HepG2 (cell line): ENCODE data around the gene BICRA. TPM values are rescaled to one million over a fixed set of nuclear protein-coding genes. Genes with fewer than 3 reads are reported as not detected.

ENCODE experiments used
- ATAC-seq: fragments of 200-7000 bp; cut with Tn5 transposase; 3 replicates; pipeline ENCODE4 v1.9.1; 2020; ENCODE audit warnings: mild to moderate bottlenecking, moderate library complexity
- BruUV-seq: library from RNA; stranded (reverse); fragments of 400-500 nt; replicated peaks from 2 replicates; lab custom pipeline; 2021; lab: Mats Ljungman, UMichigan
- CTCF ChIA-PET: fragments of 300-600 bp; formaldehyde crosslinking; extraction: SDS; loops from one replicate; lab custom pipeline; 2021; ENCODE audit warnings: low total read pairs, inconsistent platforms, low intra/inter-chr PET ratio; lab: Yijun Ruan, JAX
- POLR2A ChIA-PET: fragments of 350-600 bp; sonication (Branson Sonifier 250); formaldehyde crosslinking; loops from one replicate; lab custom pipeline; 2020; ENCODE audit warnings: antibody characterized with exemption, inconsistent platforms; lab: Yijun Ruan, JAX
- DNase-seq: peaks from one replicate; pipeline ENCODE4 v3.0.0-alpha.2; 2015; ENCODE audit warnings: low spot score
- FAIRE-seq: peaks from 3 replicates; lab custom pipeline; 2011; peaks lifted over from hg19 to GRCh38; lab: Jason Lieb, UNC
- H2AFZ ChIP-seq: one replicate; pipeline ENCODE4 v1.6.1; 2011; ENCODE audit warnings: low read length, inconsistent platforms
- H3K27ac ChIP-seq: fragments of 300-600 bp; 3 replicates; pipeline ENCODE4 v1.8.0; 2011; ENCODE audit warnings: mixed run types, mild to moderate bottlenecking, mixed read lengths, low read length, inconsistent platforms; ENCODE audit not compliant: insufficient read depth; ENCODE audit errors: extremely low read length
- H3K27me3 ChIP-seq, 2 experiments: fragments of 200-600 bp in 1 of 2; 2 replicates in 1 of 2; 3 replicates in 1 of 2; pipeline versions ENCODE4 v1.6.0 to v1.8.0; 2011; ENCODE audit warnings: low read length in 2 of 2, mild to moderate bottlenecking in 2 of 2, moderate library complexity in 2 of 2, inconsistent platforms in 1 of 2; ENCODE audit not compliant: insufficient read depth in 2 of 2, control insufficient read depth in 1 of 2
- H3K36me3 ChIP-seq, 2 experiments: fragments of 200-600 bp in 1 of 2; replicated peaks in 1 of 2; 2 replicates in 1 of 2; 3 replicates in 1 of 2; pipeline versions ENCODE4 v1.5.1 to v1.8.0; 2011; ENCODE audit warnings: low read length in 2 of 2, inconsistent platforms in 1 of 2; ENCODE audit not compliant: insufficient read depth in 2 of 2, control insufficient read depth in 1 of 2
- H3K4me1 ChIP-seq: 2 replicates; pipeline ENCODE4 v1.5.1; 2012; ENCODE audit warnings: low read length, inconsistent platforms; ENCODE audit not compliant: insufficient read depth
- H3K4me2 ChIP-seq: 2 replicates; pipeline ENCODE4 v1.6.0; 2011; ENCODE audit warnings: low read depth, low read length, inconsistent platforms
- H3K4me3 ChIP-seq, 3 experiments: fragments of 200-600 bp in 1 of 3; sonication (generic), shearing (Covaris generic) in 1 of 3; replicated peaks in 1 of 3; 2 replicates each; pipeline ENCODE4 v1.5.1; 2011 to 2016; ENCODE audit warnings: low read length in 3 of 3, inconsistent platforms in 2 of 3, low read depth in 2 of 3, mild to moderate bottlenecking in 2 of 3, control low read depth in 1 of 3, mixed read lengths in 1 of 3; ENCODE audit not compliant: insufficient read depth in 1 of 3
- H3K79me2 ChIP-seq: one replicate; pipeline ENCODE4 v1.6.1; 2011; ENCODE audit warnings: low read length, inconsistent platforms; ENCODE audit not compliant: insufficient read depth
- H3K9ac ChIP-seq: 2 replicates; pipeline ENCODE4 v1.6.0; 2011; ENCODE audit warnings: mild to moderate bottlenecking, low read depth, low read length, inconsistent platforms; ENCODE audit not compliant: insufficient read depth
- H3K9me3 ChIP-seq: 2 replicates; pipeline ENCODE4 v1.5.1; 2012; ENCODE audit warnings: mild to moderate bottlenecking, low read length
- H4K20me1 ChIP-seq: 2 replicates; pipeline ENCODE4 v1.6.0; 2011; ENCODE audit warnings: inconsistent platforms, mild to moderate bottlenecking, low read length, moderate library complexity; ENCODE audit not compliant: insufficient read depth
- ADNP ChIP-seq: sonication (generic); formaldehyde crosslinking; IDR thresholded peaks from 2 replicates; pipeline ENCODE4 v1.4.0; 2020; ENCODE audit warnings: missing genetic modification reagents
- MAF1 ChIP-seq: sonication (generic); formaldehyde crosslinking; IDR thresholded peaks from 2 replicates; pipeline ENCODE4 v1.5.0; 2020; ENCODE audit warnings: missing genetic modification reagents, borderline replicate concordance
- RCOR2 ChIP-seq: IDR thresholded peaks from 2 replicates; pipeline ENCODE4 v1.6.1; 2016; ENCODE audit warnings: missing biosample characterization, missing genetic modification reagents
- RXRB ChIP-seq: IDR thresholded peaks from 2 replicates; pipeline ENCODE4 v1.6.1; 2016; ENCODE audit warnings: borderline replicate concordance, missing genetic modification reagents, missing compliant biosample characterization
- WGBS: methylation state at CpG from one replicate; pipeline ENCODE4 v1.1.6; 2017; ENCODE audit warnings: low lambda C conversion rate; 5-methylcytosine and 5-hydroxymethylcytosine counted together
- in situ Hi-C: cut with HindIII; loops from 2 replicates; pipeline ENCODE4 v1.10.0; 2017; ENCODE audit warnings: low pct_unique_long_range_greater_than_20kb; ENCODE audit not compliant: extremely low pct_ligation_motif_present
- intact Hi-C: fragments of 100-400 bp; cut with micrococcal nuclease; formaldehyde crosslinking; loops from one replicate; pipeline ENCODE4 v1.10.0; 2022; ENCODE audit not compliant: unreplicated experiment
- polyA plus RNA-seq, 8 experiments: library from polyadenylated mRNA; depleted of rRNA in 3 of 8; stranded (reverse) in 7 of 8; unstranded in 1 of 8; fragments of >200 nt; fragmentation: Illumina TruSeq in 4 of 8; extraction: Trizol in 4 of 8; gene quantifications; 2 replicates each; pipeline versions ENCODE4 v1.2.1 to v1.2.3, GENCODE V29; 2011 to 2016; ENCODE audit warnings: low read depth in 4 of 8, missing spikeins in 1 of 8, mixed read lengths in 1 of 8; ENCODE audit not compliant: insufficient read depth in 1 of 8
- total RNA-seq, 5 experiments: library from RNA; depleted of rRNA; stranded (reverse); fragments of >200 nt; fragmentation: Illumina TruSeq; extraction: Trizol; gene quantifications; 2 replicates each; pipeline ENCODE4 v1.2.3, GENCODE V29; 2016; ENCODE audit warnings: low read depth in 1 of 5
- TF ChIP-seq, protein P1 (sequence below): sonication (generic); formaldehyde crosslinking; IDR thresholded peaks from 2 replicates; pipeline ENCODE4 v1.5.0; 2020; ENCODE audit warnings: missing genetic modification reagents
- TF ChIP-seq, protein P2 (sequence below): sonication (generic); formaldehyde crosslinking; IDR thresholded peaks from 2 replicates; pipeline ENCODE4 v1.5.0; 2020; ENCODE audit warnings: mild to moderate bottlenecking, missing genetic modification reagents, moderate library complexity

The BICRA gene
- total and polyA plus RNA-seq, 2 of the 13 experiments (the other 11 are each of a cell fraction or from before 2014, with no cell fraction given), result 0.55 to 0.71 TPM

DNA sequence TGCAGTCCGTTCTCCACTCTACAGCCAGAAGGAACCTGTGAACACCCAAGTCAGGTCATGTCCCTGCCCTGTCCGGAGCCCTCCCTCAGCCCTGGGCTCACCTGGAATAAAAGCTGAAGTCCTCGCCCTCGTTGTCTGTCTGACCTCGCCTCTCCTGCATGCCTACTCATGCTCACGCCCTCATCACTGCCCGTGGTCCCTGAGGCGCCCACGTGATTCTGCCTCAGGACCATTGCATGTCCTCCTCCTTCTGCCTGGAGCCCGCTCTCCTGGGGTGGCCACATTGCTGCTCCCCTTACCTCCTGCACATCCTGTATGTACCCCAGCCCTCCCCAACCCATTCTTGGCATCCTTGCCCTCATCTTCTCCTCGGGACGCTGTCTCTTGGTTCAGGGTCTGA lies 42.2 kb downstream of the BICRA start:
- Histone ChIP-seq H3K4me2 (no peak overlapping the region), H3K9me3 (no peaks in the 10 kb centered on the region), H3K4me3 (no peak overlapping the region), H3K27me3 (no peaks in the 10 kb centered on the region), H2AFZ (no peak overlapping the region), H3K36me3 (peaks cover 1 to 6% of the 10 kb centered on the region in 2 experiments; a peak in 4 of 5 replicates), H3K9ac (no peak overlapping the region), H3K4me1 (peaks cover 24% of the 10 kb centered on the region), H4K20me1 (no peaks in the 10 kb centered on the region), H3K27ac (no peak overlapping the region), H3K79me2 (peaks cover 28% of the 10 kb centered on the region)
- DNase-seq, result no peak
- POLR2A ChIA-PET, result no interaction called here
- in situ Hi-C loops (no loop called here), intact Hi-C loops (no loop called here)
- FAIRE-seq, result no peak
- no TSS peak for BruUV-seq
- no peak for ATAC-seq
- CTCF ChIA-PET, result no interaction called here
- WGBS, result 97% methylated on average over 12 of the region's 12 CpGs
- TF ChIP-seq RXRB (CRISPR knock-in tag) (no peak), RCOR2 (CRISPR knock-in tag) (no peak), MAF1 (CRISPR knock-in tag) (no peak), ADNP (CRISPR knock-in tag) (no peak)

DNA sequence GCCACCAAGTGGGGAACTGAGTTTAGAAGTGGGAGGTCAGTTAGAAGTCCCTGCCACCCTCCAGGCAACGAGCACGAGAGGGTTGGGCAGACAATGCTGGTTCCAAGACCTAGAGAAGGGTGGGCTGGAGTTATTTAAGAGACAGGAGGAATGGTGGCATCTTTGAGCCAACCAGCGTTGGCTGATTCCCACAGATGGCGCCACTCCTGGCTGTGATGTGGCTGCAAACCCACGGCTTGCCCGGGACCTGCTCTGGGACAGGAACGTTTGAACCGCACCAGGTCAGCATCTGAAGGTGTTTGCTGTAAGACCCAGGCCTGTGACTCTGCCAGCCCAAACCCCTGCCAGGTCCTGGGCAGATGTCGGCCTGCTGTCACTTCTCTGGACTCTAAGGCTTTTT lies 42.8 kb downstream of the BICRA start:
- Histone ChIP-seq H3K36me3 (peaks cover 1 to 6% of the 10 kb centered on the region in 2 experiments; a peak in 4 of 5 replicates), H3K9ac (no peak overlapping the region), H3K4me3 (no peak overlapping the region), H3K4me2 (no peak overlapping the region), H3K27me3 (no peaks in the 10 kb centered on the region), H3K9me3 (no peaks in the 10 kb centered on the region), H3K4me1 (peaks cover 24% of the 10 kb centered on the region), H4K20me1 (no peaks in the 10 kb centered on the region), H3K27ac (no peak overlapping the region), H3K79me2 (peaks cover 28% of the 10 kb centered on the region), H2AFZ (no peak overlapping the region)
- WGBS, result 93% methylated on average over 9 of the region's 9 CpGs
- intact Hi-C loops (no loop called here), in situ Hi-C loops (no loop called here)
- DNase-seq (no peak), ATAC-seq (no peak), FAIRE-seq (no peak)
- ChIA-PET CTCF (no interaction called here), POLR2A (no interaction called here)
- BruUV-seq, result no TSS peak
- TF ChIP-seq, protein P1, sequence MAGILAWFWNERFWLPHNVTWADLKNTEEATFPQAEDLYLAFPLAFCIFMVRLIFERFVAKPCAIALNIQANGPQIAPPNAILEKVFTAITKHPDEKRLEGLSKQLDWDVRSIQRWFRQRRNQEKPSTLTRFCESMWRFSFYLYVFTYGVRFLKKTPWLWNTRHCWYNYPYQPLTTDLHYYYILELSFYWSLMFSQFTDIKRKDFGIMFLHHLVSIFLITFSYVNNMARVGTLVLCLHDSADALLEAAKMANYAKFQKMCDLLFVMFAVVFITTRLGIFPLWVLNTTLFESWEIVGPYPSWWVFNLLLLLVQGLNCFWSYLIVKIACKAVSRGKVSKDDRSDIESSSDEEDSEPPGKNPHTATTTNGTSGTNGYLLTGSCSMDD, result no peak
- TF ChIP-seq, protein P2, sequence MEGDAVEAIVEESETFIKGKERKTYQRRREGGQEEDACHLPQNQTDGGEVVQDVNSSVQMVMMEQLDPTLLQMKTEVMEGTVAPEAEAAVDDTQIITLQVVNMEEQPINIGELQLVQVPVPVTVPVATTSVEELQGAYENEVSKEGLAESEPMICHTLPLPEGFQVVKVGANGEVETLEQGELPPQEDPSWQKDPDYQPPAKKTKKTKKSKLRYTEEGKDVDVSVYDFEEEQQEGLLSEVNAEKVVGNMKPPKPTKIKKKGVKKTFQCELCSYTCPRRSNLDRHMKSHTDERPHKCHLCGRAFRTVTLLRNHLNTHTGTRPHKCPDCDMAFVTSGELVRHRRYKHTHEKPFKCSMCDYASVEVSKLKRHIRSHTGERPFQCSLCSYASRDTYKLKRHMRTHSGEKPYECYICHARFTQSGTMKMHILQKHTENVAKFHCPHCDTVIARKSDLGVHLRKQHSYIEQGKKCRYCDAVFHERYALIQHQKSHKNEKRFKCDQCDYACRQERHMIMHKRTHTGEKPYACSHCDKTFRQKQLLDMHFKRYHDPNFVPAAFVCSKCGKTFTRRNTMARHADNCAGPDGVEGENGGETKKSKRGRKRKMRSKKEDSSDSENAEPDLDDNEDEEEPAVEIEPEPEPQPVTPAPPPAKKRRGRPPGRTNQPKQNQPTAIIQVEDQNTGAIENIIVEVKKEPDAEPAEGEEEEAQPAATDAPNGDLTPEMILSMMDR (CRISPR knock-in tag), result 0 out of 2 replicates have a peak, but pooled peaks have one; percentile 7
